ENCODE results near the gene COL17A1.

Gene COL17A1

GRCh38 chr10:104054430-104054829 is 31.2 kb downstream of the COL17A1 start:
- H3K4me3 ChIP-seq (ENCODE audit: low read depth, low read length) = peak overlapping the region; percentile 16; the same call in 1 of the 2 replicates
- no peaks in the 10 kb centered on the region for H3K36me3 ChIP-seq (ENCODE audit: insufficient read depth, low read length)
- H2AFZ ChIP-seq (ENCODE audit: low read length, unreplicated experiment) = no peak overlapping the region
- no peaks in the 10 kb centered on the region for H3K79me2 ChIP-seq (ENCODE audit: control insufficient read depth, insufficient read depth, low read length, unreplicated experiment)
- H3K4me1 ChIP-seq (ENCODE audit: control insufficient read depth, insufficient read depth, low read length, unreplicated experiment) = peaks cover 41% of the 10 kb centered on the region
- peak overlapping the region; percentile 56 for H3K27ac ChIP-seq (ENCODE audit: low read depth, low read length)
- H3K27me3 ChIP-seq (ENCODE audit: insufficient read depth, low read length) = no peaks in the 10 kb centered on the region

DNA sequence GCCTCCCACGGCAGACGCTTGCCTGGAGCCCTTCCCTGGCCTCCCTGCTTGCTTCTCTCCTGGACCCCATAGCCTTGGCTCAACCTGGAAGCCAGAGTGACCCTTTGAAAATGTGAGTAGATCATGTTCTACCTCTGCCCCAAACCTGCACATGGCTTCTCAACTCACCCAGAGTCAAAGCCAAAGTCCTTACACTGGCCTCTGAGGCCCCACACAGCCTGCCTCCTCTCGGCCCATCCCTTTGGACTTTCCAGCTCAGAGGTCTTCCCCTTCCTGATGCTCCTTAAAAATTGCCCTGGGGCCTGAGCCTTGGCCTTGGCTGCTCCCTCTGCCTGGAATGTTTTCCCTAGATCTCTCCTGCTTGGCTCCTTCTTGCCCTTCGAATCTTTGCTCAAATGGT is 32.5 kb downstream of the COL17A1 start:
- no peaks in the 10 kb centered on the region for H3K27me3 ChIP-seq (ENCODE audit: insufficient read depth, low read length)
- no peak overlapping the region for H2AFZ ChIP-seq (ENCODE audit: low read length, unreplicated experiment)
- H3K79me2 ChIP-seq (ENCODE audit: control insufficient read depth, insufficient read depth, low read length, unreplicated experiment) = no peaks in the 10 kb centered on the region
- no peaks in the 10 kb centered on the region for H3K36me3 ChIP-seq (ENCODE audit: insufficient read depth, low read length)
- H3K4me3 ChIP-seq (ENCODE audit: low read depth, low read length) = no peak overlapping the region
- H3K27ac ChIP-seq (ENCODE audit: low read depth, low read length) = no peak overlapping the region
- peaks cover 52% of the 10 kb centered on the region for H3K4me1 ChIP-seq (ENCODE audit: control insufficient read depth, insufficient read depth, low read length, unreplicated experiment)

DNA sequence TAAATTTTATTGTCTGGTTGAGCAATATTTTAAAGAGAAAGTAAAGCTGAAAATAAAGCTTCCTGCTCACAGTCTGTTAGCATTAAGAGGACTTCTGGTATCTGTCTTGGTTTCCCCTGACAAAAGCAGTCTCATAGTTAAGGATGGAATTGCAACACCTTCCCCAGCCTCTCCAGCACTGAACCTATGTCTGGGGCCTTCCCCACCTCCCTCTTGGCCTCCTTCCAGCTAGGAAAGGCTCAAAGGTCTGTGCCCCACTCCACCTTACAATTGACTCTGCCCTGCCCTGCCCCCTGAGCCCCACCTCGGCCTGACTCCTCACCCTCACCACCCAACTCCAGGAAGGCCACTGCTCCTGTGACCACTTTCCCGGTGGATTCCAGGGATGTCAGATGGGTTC is 33.2 kb downstream of the COL17A1 start:
- H3K4me3 ChIP-seq (ENCODE audit: low read depth, low read length) = no peak overlapping the region
- no peak overlapping the region for H3K27ac ChIP-seq (ENCODE audit: low read depth, low read length)
- no peak overlapping the region for H2AFZ ChIP-seq (ENCODE audit: low read length, unreplicated experiment)
- no peaks in the 10 kb centered on the region for H3K36me3 ChIP-seq (ENCODE audit: insufficient read depth, low read length)
- no peaks in the 10 kb centered on the region for H3K27me3 ChIP-seq (ENCODE audit: insufficient read depth, low read length)
- H3K4me1 ChIP-seq (ENCODE audit: control insufficient read depth, insufficient read depth, low read length, unreplicated experiment) = peaks cover 52% of the 10 kb centered on the region
- H3K79me2 ChIP-seq (ENCODE audit: control insufficient read depth, insufficient read depth, low read length, unreplicated experiment) = no peaks in the 10 kb centered on the region

GRCh38 chr10:104049504-104050250 is 36.0 kb downstream of the COL17A1 start:
- Histone ChIP-seq H2AFZ (ENCODE audit: low read length, unreplicated experiment) (no peak overlapping the region), H3K79me2 (ENCODE audit: control insufficient read depth, insufficient read depth, low read length, unreplicated experiment) (no peaks in the 10 kb centered on the region), H3K4me1 (ENCODE audit: control insufficient read depth, insufficient read depth, low read length, unreplicated experiment) (peaks cover 48% of the 10 kb centered on the region), H3K27me3 (ENCODE audit: insufficient read depth, low read length) (no peaks in the 10 kb centered on the region), H3K36me3 (ENCODE audit: insufficient read depth, low read length) (no peaks in the 10 kb centered on the region), H3K4me3 (ENCODE audit: low read depth, low read length) (peak overlapping the region; percentile 17; the same call in 1 of the 2 replicates), H3K27ac (ENCODE audit: low read depth, low read length) (peak overlapping the region; percentile 65)

DNA sequence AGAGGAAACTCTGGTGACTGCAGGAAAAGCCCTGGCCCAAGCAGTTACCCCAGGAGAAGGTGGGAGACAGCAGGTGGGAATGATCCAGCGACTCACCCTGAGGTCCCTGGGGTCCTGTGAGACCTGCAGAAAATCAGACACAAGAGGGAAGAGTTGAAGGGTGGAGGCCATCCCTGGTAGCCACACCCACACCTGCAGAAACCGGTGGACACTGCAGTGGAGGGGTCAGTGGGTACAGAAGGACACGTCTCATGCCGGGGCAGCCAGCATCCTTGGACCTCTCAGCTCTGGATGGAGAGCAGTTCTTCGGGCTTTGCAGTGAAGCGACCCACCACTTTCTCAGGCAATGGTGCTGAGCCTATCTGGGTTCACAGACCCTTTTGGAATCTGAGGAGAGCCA is 39.0 kb downstream of the COL17A1 start:
- Histone ChIP-seq H3K4me3 (ENCODE audit: low read depth, low read length) (no peak overlapping the region), H3K36me3 (ENCODE audit: insufficient read depth, low read length) (no peaks in the 10 kb centered on the region), H3K27me3 (ENCODE audit: insufficient read depth, low read length) (no peaks in the 10 kb centered on the region), H3K79me2 (ENCODE audit: control insufficient read depth, insufficient read depth, low read length, unreplicated experiment) (no peaks in the 10 kb centered on the region), H3K4me1 (ENCODE audit: control insufficient read depth, insufficient read depth, low read length, unreplicated experiment) (peaks cover 28% of the 10 kb centered on the region), H2AFZ (ENCODE audit: low read length, unreplicated experiment) (no peak overlapping the region), H3K27ac (ENCODE audit: low read depth, low read length) (no peak overlapping the region)

- H3K27ac ChIP-seq (ENCODE audit: low read depth, low read length) = no peak overlapping the region
- H3K79me2 ChIP-seq (ENCODE audit: control insufficient read depth, insufficient read depth, low read length, unreplicated experiment) = no peaks in the 10 kb centered on the region
- H3K36me3 ChIP-seq (ENCODE audit: insufficient read depth, low read length) = no peaks in the 10 kb centered on the region
Observed at GRCh38 chr10:104045151-104046089, 40.3 kb downstream of the COL17A1 start.

GRCh38 chr10:104043854-104044253 is 41.8 kb downstream of the COL17A1 start:
- no peaks in the 10 kb centered on the region for H3K27me3 ChIP-seq (ENCODE audit: insufficient read depth, low read length)
- no peaks in the 10 kb centered on the region for H3K79me2 ChIP-seq (ENCODE audit: control insufficient read depth, insufficient read depth, low read length, unreplicated experiment)
- no peaks in the 10 kb centered on the region for H3K36me3 ChIP-seq (ENCODE audit: insufficient read depth, low read length)
- no peak overlapping the region for H3K4me3 ChIP-seq (ENCODE audit: low read depth, low read length)
- H2AFZ ChIP-seq (ENCODE audit: low read length, unreplicated experiment) = no peak overlapping the region
- H3K4me1 ChIP-seq (ENCODE audit: control insufficient read depth, insufficient read depth, low read length, unreplicated experiment) = peaks cover 11% of the 10 kb centered on the region
- no peak overlapping the region for H3K27ac ChIP-seq (ENCODE audit: low read depth, low read length)

More at GRCh38 chr10:104045151-104046089, 40.3 kb downstream of the COL17A1 start:
- H3K4me3 ChIP-seq (ENCODE audit: low read depth, low read length) = no peak overlapping the region
- no peak overlapping the region for H2AFZ ChIP-seq (ENCODE audit: low read length, unreplicated experiment)
- no peaks in the 10 kb centered on the region for H3K27me3 ChIP-seq (ENCODE audit: insufficient read depth, low read length)
- H3K4me1 ChIP-seq (ENCODE audit: control insufficient read depth, insufficient read depth, low read length, unreplicated experiment) = peaks cover 27% of the 10 kb centered on the region

DNA sequence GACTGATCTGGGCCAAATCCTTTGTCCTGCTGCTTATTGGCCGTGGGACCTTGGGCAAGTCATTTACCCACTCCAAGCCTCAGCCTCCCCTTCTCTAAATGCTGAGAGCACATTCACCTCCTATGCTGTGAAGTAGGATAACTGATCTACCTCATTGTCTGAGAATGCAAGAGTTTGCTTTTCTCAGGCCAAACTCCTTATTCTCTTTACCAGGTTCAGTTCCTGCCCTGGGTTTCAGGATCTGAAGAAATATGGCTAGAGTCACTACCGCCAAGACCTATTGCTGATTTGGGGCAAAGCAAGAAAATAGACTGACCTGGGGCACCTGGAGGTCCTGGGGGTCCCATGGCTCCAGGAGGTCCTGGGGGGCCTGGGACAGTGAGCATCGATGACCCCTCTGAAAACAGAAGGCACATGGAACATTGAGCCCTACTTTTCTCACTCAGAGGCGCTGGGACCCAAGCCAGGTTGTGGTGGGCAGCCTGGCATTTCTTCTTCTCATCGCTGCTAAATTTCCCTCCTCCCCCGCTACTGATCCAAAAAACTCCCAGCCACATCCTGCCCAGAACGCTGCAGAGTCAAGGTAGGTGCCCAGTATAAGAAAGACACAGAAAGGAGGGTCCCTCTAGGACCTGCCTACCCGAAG is 42.4 kb downstream of the COL17A1 start:
- no peak overlapping the region for H2AFZ ChIP-seq (ENCODE audit: low read length, unreplicated experiment)

DNA sequence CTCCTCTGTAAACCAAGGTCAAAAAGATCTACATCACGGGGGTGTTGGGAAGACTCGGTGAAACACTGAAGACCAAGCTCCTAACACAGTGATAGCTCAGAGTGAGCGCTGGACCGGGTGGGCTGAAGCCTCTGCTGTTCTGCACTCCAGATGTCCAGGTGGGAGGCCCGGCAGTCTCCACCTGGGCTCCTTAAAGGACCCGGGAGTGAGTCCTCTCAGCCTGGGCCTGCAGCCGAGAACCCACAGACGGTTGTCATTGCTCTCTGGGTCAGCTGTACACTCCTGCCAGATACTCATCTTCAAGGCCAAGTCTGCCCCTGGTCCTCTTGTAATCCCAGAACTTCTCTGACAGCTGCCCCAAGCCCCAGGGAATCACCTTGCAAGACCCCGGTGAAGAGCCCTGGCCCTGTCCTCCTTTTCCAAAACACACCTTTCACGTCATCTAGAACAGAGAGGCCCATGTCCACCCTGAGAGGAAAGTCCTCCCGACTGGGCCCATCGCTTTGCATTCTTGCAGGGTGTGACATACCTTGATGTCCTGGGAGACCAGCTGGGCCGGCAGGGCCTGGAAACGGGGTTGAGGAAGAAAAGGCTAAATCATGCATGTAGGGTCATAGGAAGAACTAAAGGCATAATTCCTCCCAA is 43.7 kb downstream of the COL17A1 start:
- Histone ChIP-seq H3K4me3 (ENCODE audit: low read depth, low read length) (no peak overlapping the region), H3K4me1 (ENCODE audit: control insufficient read depth, insufficient read depth, low read length, unreplicated experiment) (peaks cover 6% of the 10 kb centered on the region), H3K27me3 (ENCODE audit: insufficient read depth, low read length) (no peaks in the 10 kb centered on the region), H3K79me2 (ENCODE audit: control insufficient read depth, insufficient read depth, low read length, unreplicated experiment) (no peaks in the 10 kb centered on the region), H3K27ac (ENCODE audit: low read depth, low read length) (no peak overlapping the region), H3K36me3 (ENCODE audit: insufficient read depth, low read length) (no peaks in the 10 kb centered on the region), H2AFZ (ENCODE audit: low read length, unreplicated experiment) (no peak overlapping the region)

More for the DNA sequence above, 42.4 kb downstream of the COL17A1 start:
- Histone ChIP-seq H3K36me3 (ENCODE audit: insufficient read depth, low read length) (no peaks in the 10 kb centered on the region), H3K27ac (ENCODE audit: low read depth, low read length) (no peak overlapping the region), H3K4me3 (ENCODE audit: low read depth, low read length) (no peak overlapping the region), H3K4me1 (ENCODE audit: control insufficient read depth, insufficient read depth, low read length, unreplicated experiment) (peaks cover 6% of the 10 kb centered on the region), H3K79me2 (ENCODE audit: control insufficient read depth, insufficient read depth, low read length, unreplicated experiment) (no peaks in the 10 kb centered on the region), H3K27me3 (ENCODE audit: insufficient read depth, low read length) (no peaks in the 10 kb centered on the region)
